Measurements from ENCODE around the gene PSAP.

Gene PSAP

DNA sequence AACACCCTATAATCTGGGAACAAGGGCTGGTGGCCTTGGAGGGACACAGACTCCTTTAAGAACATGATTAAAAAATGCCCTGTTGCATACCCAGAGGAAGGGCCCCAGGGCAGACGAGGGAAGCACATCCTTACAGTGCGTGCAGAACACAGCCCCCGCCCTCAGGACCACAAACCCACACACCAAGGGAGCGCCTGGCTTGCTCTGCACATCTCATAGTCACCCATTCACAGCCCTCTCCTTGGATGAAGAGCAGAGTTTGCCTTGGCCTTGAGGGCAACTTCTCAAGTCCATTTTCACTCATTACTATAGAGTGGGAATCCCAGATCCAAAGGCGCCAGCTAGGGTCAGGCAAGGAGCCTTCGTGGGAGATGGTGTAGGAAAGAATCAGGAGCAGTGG, 71.4 kb downstream of the PSAP start:
- DNase-seq (ENCODE audit: low spot score) = no peak
- in situ Hi-C loops (cut with MboI; ENCODE audit: low pct_unique_long_range_greater_than_20kb, low sequenced_read_pairs, unreplicated experiment) = no loop called here
- TF ChIP-seq, protein P1, sequence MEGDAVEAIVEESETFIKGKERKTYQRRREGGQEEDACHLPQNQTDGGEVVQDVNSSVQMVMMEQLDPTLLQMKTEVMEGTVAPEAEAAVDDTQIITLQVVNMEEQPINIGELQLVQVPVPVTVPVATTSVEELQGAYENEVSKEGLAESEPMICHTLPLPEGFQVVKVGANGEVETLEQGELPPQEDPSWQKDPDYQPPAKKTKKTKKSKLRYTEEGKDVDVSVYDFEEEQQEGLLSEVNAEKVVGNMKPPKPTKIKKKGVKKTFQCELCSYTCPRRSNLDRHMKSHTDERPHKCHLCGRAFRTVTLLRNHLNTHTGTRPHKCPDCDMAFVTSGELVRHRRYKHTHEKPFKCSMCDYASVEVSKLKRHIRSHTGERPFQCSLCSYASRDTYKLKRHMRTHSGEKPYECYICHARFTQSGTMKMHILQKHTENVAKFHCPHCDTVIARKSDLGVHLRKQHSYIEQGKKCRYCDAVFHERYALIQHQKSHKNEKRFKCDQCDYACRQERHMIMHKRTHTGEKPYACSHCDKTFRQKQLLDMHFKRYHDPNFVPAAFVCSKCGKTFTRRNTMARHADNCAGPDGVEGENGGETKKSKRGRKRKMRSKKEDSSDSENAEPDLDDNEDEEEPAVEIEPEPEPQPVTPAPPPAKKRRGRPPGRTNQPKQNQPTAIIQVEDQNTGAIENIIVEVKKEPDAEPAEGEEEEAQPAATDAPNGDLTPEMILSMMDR (IDR thresholded peaks at IDR 0.05; ENCODE audit: extremely low read depth, insufficient read depth, missing control alignments) = no peak

DNA sequence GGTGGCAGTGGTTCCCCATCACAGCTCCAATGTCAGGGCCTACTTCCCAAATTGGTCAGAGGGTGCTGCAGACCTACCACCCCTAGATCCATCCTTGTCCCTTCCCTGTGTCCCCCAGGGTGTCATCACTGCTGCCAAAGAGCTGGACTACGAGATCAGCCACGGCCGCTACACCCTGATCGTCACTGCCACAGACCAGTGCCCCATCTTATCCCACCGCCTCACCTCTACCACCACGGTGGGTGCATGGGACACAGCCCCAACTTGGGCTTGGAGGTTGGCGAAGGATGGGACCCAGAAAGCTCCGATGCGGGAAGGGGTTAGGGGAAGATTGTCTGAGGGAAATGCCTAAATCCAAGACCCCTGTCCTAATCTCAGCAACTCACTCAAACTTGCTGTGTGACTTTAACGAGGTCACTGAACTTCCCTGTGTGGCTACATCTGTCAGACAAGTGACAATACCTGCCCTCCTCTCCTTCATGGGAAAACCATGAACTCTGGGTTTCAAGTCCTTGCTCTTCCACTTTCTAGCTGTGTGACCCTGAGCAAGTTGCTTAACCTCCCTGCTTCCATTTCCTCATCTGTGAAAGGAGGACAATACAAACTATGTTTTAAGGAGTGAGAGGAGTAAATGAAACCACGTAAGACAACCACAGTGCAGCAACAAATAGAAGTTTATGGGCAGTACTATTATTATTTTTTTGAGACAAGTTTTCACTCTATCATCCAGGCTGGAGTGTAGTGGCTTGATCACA, 72.8 kb downstream of the PSAP start:
- TF ChIP-seq, protein P1 (IDR thresholded peaks at IDR 0.05; ENCODE audit: extremely low read depth, insufficient read depth, missing control alignments) = no peak
- DNase-seq (ENCODE audit: low spot score) = no peak
- in situ Hi-C loops (cut with MboI; ENCODE audit: low pct_unique_long_range_greater_than_20kb, low sequenced_read_pairs, unreplicated experiment) = no loop called here

DNA sequence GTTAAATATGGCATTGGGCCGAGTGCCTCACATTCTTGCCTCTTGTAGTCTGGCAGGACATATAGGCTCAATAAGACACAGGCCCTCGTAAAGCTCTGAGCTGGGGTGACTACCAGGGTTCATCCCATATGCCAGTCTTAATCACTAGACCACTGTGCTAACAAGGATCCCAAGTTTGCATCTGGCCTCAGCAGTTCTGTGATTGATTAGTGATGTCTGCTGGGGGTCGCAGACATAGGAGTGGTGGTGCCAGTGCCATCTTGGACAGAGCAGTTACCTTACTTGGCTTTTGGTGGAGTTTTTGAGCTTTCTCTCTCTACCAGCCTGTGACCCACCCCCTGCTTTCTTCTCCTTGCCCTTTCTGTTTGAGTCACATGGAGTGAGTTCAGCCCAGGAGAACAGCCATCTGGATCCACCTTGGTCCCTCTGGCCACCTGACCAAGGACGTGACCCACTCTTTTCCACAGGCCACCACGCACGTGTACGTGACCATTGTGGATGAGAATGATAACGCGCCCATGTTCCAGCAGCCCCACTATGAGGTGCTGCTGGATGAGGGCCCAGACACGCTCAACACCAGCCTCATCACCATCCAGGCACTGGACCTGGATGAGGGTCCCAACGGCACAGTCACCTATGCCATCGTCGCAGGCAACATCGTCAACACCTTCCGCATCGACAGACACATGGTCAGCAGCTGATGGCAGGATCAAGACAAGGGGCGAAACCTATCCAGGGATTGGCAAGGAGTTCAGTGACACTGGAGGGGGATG, 73.7 kb downstream of the PSAP start:
- in situ Hi-C loops (cut with MboI; ENCODE audit: low pct_unique_long_range_greater_than_20kb, low sequenced_read_pairs, unreplicated experiment) = no loop called here

DNA sequence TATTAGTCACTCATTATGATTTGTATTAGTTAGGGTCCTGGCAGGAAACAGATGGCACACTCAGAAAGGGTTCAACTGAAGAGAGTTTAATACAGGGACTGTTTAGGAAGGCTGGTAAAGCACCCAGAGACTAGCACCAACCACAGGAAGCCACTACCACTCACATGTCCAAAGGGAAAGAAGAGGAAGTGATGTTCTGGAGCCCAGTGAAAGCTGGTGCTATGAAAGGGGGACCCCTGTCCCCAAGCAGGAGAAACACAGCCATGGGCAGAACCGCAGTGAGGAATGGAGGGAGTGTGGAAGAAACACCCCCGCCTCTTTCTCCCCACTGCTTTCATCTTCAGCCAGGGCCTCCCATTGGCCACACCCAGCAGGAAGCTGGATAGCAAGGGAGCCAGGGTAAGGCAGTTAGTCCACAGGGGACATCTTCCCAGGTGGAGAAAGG, 74.5 kb downstream of the PSAP start:
- no peak for DNase-seq (ENCODE audit: low spot score)
- in situ Hi-C loops (cut with MboI; ENCODE audit: low pct_unique_long_range_greater_than_20kb, low sequenced_read_pairs, unreplicated experiment) = no loop called here
- TF ChIP-seq, protein P1 (IDR thresholded peaks at IDR 0.05; ENCODE audit: extremely low read depth, insufficient read depth, missing control alignments) = no peak

More for the DNA sequence above, 73.7 kb downstream of the PSAP start:
- TF ChIP-seq, protein P1 (IDR thresholded peaks at IDR 0.05; ENCODE audit: extremely low read depth, insufficient read depth, missing control alignments) = no peak
- DNase-seq (ENCODE audit: low spot score) = no peak

DNA sequence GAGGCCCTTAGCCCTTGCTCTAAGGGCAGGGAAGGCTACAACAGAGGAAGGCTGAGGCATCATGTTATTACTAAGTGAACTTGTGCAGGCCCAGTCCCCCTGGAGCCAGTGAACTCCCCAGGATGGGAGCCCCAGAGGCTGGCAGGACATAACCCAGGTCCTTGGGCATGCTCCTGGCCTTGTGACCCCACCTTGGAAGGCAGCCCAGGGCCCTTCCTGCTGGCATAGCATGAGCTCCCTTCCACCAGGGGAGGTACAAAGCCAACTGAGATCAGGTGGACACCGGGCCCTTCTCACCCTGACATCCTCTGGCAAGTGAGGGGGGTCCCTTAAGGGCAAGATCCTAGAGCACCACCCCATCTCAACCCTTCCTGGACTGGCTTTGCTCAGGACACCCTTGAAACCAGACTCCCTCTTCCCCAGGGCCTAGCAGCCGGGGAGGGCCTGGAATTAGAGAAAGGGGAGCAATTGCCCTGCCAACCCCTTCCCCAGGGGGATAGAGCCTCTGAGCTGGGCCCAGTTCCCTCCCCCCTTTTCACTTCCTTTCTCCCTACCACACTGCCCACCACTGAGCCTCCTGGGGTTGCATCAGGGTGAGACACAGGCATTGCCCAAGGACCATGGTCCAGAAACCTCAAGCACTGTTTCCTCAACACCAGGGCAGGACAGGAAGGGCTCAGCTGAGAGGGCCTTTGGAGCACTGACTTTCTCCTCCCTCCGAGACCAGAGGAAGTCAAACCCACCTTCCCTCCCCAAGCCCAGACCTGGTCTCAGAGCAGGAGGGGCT, 75.9 kb downstream of the PSAP start:
- DNase-seq (ENCODE audit: low spot score) = no peak
- in situ Hi-C loops (cut with MboI; ENCODE audit: low pct_unique_long_range_greater_than_20kb, low sequenced_read_pairs, unreplicated experiment) = no loop called here
- TF ChIP-seq, protein P1 (IDR thresholded peaks at IDR 0.05; ENCODE audit: extremely low read depth, insufficient read depth, missing control alignments) = no peak

DNA sequence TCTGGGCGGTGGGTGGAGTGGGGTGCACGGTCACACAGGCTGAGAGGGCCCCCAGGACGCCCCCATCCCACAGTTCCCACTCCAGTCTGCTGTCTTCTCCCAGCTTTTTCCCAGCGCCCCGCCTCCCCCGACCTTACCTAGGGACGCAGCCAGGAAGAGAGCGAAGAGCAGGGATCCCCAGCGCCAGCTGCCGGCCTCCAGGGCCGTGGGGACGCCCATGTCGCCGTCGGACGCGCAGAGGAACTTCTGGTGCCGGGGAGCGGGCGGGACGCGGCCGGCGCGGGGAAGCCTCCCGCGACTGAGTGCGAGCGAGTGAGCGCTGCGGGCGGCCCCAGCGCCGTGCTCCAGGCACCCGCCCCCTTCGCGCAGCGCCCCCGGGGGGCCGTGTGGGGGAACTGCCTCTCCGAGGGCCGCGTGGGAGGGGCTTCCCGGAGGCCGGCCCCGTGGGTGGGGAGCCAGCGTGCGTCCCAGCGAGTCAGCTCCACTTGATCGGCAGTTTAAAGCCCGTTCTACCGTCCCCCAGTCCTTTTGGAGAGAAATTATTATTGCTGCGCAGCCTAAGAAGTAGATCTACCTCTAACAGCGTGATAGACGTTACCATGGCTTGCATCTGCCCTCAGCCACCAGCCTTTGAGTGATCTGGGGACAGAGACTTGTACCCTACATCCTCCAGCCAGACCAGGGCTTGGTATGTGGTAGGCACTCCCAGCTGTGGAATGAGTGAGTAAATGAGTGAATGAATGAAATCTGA, 77.7 kb downstream of the PSAP start, which contains the start of gene VSIR:
TSS of gene VSIR (minus strand) at position 300 of the 751 bp plus-strand sequence. CDS start at position 219, 81 bp downstream.
- peak; percentile 91 for DNase-seq (ENCODE audit: low spot score)
- in situ Hi-C loops (cut with MboI; ENCODE audit: low pct_unique_long_range_greater_than_20kb, low sequenced_read_pairs, unreplicated experiment) = no loop called here

More for the DNA sequence above, 77.7 kb downstream of the PSAP start, which contains the start of gene VSIR:
- TF ChIP-seq, protein P1 (IDR thresholded peaks at IDR 0.05; ENCODE audit: extremely low read depth, insufficient read depth, missing control alignments) = peak; percentile 95

Data from GM13977 (cell line).